GM21825 (cell line): ENCODE results near the gene SRBD1.

Source experiments
- ATAC-seq: cut with Tn5 transposase; IDR thresholded peaks from one replicate; pipeline ENCODE4 v1.9.1; 2021; ENCODE audit warnings: mild to moderate bottlenecking, moderate library complexity; ENCODE audit not compliant: unreplicated experiment

SRBD1 gene, protein sequence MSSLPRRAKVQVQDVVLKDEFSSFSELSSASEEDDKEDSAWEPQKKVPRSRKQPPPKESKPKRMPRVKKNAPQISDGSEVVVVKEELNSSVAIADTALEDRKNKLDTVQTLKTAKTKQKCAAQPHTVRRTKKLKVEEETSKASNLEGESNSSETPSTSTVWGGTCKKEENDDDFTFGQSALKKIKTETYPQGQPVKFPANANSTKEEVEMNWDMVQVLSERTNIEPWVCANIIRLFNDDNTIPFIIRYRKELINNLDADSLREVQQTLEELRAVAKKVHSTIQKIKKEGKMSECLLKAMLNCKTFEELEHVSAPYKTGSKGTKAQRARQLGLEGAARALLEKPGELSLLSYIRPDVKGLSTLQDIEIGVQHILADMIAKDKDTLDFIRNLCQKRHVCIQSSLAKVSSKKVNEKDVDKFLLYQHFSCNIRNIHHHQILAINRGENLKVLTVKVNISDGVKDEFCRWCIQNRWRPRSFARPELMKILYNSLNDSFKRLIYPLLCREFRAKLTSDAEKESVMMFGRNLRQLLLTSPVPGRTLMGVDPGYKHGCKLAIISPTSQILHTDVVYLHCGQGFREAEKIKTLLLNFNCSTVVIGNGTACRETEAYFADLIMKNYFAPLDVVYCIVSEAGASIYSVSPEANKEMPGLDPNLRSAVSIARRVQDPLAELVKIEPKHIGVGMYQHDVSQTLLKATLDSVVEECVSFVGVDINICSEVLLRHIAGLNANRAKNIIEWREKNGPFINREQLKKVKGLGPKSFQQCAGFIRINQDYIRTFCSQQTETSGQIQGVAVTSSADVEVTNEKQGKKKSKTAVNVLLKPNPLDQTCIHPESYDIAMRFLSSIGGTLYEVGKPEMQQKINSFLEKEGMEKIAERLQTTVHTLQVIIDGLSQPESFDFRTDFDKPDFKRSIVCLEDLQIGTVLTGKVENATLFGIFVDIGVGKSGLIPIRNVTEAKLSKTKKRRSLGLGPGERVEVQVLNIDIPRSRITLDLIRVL

DNA sequence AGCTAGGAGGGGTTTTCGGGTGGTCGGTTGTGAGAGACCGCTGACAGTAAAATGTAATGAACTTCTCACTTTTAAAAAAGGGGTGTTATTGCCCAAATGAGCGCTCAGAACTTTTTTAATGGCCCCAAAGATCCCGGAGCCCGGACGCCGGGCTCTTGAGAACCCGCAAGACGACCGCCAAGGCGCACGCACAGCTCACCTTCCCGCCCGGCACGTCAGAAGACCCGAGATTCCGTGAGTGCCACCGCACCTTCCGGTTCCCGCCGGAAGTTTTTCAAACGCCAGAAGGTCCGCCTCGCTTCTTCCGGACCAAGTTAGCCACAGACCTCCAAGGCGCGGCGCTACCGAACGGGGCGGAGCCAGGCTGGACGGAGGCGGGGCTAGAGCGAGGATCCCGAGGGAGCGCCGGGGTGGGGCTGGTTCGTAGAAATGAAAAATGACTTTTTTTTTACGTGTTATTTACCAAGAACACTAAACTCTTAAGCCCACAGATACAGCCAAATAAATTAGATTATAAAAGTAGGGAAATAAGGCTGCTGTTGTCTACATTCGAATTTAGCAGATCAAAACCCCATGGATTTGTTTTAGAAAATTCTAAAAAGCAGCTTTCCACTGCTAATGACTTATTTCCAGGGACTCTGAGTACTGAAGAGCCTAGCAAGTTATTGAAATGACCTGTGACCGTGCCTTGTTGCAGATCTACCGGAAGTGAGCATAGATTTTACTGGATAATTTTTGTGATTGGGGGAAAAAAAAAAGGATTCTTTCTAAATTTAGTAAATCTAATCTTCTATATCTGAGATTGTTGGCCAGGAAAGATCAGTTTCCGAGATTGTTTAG is at the start of gene SRBD1:
SRBD1 (minus strand) TSS at position 248 of the 840 bp plus-strand sequence. CDS start 5,826 bp downstream, outside the sequence.
- peak; percentile 90 for ATAC-seq

DNA sequence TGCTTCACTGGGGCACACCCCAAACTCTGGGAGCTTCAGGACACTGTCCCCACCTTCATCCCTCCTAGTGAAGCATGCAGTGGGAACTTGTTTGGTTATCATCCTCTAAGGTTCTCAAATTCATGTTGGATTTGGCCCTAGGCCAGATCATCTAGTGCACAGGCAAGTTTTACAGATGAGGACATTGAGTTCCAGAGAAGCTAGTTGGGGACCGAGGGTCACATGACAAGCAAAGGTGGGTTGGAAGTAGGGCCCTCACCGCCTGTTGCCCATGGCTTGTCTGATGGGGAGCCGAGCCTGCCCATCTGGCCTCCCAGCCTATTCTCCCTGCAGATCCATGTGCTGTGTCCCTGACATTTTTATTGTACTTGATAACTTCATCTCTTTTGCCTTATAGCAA is 43.2 kb upstream of the SRBD1 start:
- no peak for ATAC-seq

DNA sequence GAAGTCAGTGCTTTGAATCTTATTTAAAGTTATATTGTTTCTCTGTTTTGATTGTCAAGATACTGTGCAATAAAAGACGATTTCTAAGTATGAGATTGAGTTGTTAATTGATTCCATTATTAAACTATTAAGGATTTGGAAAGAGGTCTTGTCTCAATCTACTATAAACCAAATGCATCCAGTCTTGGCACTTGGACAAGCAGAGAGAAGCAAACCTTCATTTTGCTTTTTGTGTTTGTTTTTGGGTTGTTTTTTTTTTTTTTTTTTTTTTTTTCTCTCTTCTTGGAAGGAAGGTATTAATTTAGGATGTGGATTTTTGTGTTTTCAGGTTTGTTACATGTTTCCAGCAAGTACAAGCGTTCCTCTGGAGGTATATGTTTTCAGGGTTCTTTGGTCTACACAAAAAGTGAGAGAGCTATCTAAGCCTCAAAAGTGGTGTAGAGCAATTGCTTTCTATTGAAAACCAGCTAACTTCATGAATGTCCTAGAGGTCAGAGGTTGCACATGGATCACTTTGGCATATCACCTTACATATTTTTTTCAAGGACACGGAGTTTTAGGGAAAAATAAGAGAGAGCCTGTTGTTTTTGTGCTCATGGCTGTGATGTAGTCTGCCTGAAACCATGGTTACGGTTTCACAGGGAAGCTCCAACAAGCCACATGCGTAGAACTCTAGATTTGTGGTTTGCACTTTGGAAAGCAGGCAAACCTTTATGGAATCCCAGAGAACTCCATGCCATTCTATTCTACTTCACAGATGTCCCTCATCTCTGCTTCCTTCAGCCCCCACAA is 42.3 kb upstream of the SRBD1 start:
- no peak for ATAC-seq

DNA sequence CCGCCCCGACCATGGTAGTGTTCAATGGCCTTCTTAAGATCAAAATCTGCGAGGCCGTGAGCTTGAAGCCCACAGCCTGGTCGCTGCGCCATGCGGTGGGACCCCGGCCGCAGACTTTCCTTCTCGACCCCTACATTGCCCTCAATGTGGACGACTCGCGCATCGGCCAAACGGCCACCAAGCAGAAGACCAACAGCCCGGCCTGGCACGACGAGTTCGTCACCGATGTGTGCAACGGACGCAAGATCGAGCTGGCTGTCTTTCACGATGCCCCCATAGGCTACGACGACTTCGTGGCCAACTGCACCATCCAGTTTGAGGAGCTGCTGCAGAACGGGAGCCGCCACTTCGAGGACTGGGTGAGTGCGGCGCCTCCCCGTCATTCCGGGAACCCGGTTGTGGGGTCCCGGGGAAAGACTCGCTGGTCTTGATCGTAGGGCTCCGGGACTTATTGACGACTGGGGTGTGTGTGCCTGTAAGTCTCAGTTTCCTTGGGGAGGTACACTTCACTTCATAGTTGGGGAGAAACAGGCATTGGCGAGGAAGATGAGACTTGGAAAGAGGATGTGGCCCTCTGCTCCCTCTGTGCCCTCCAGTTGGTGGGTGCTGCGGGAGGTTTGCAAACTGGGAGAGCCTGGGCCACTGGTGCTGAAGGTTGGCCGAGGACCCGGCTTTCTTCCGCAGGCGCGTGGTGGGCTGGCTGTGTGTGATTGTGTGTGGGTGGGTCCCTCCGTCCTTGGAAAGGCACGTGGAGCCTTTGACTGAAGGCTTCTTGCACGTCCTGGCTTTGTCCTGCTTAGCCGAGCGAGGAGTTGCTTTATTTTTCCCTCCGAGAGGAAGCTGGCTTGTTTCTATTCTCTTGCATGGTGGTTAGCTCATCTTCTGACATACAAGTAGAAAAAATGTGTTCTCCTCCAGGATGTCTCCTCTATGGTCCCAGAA is 41.3 kb upstream of the SRBD1 start:
- ATAC-seq, result no peak

DNA sequence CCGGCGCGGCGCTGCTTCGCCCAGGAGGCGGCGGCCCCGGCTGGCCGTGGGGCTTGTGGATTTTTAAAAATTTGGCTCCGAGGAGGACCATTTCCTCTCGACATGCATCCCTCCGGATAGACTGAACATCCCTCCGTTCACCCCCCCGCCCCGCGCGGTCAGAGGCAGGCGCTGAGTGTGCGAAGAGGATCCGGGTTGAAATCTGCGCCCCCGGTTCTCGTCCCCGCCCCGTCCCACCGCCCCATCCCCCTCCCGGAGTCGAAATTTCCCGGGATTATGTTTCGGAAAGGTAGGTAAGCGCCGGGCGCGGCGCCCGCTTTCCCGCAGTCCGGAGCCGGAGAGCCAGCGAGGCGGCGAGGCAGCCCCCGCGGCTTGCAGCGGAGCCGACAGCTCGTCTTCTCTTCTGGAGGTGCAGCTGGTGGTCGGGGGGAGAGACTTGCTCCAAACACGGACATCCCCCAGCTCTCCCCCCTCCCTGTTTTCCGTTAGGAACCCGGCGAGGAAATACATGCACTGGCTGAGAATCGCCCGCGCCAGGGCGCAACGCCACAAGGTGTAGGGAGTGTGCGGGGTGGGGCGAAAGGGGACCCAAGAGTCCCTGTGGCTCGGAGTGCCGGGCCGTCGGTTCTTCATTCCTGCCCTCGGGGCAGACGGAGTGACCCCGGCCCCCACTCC is 40.5 kb upstream of the SRBD1 start, which contains the start of gene PRKCE:
PRKCE (plus strand) TSS at position 261 of the 675 bp plus-strand sequence.
- peak; percentile 4 for ATAC-seq

DNA sequence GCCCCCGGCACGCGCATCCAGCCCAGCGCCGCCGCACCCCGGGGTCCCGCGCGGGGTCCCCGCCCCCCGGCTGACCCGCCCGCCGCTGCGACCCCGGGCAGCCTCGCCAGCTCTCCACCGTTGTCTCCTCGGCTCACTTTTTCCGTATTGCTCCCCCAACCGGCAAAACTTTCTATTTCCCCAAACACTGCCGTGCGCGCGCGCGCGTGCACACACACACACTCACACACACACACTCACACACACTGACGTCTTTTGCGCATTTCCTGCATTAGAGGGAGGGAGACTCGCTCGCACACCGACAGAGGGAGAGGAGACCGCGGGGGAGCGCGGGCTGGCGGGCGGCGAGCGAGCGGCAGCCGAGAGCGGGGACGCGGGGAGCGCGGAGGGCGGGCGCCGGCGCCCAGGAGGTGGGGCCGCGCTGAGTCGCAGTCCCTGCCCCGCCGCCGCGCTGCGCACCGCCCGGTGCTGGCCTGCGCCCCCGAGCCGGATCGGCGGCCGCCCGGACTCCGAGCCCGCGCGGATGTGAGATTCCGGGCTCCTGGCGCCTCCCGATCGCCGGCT is 39.9 kb upstream of the SRBD1 start:
- peak; percentile 68 for ATAC-seq

DNA sequence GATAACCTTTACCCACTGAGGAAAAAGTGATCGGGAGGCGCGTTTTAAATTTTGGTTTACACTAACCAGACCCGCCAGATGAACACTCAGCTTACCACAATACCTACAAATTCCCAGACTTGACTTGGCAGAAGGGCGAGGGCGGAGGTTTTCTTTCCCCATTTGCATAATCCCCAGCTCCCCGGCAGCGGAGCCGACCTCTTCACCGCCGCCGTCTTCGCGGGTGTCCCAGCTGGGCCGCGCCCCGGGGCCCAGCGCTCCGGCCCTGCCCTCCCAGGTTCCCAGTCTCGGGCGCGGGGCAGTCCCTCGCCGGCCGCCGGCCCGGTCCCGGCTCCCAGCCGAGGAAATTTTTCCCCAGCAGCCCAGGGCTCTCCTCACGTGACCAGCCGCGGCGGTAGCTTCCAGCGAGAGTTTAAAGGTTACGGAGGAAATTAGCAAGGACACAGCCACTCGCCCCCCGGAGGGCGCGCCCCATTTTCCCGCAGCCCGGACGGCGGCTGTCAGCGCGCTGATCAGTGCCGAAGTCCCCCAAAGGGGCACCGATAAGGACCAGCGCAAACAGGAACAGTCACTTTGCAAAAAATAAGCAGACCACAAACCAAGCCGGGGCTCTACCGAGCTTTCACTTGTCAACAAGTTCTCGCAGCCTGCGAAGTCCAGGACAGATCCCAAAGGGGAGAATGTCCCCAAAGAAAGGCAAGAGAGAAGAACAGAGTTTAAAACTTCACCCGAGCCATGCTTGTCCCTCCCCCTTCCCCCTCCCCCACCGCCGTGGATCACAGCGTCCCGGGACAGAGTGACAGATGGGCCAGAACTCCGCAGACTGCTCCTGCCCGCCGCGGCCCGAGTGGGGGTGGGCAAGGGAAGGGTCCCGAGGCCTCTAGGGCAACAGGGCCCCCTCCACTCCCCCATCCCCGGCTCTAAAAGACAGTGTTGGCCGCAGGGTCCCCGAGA is 39.1 kb upstream of the SRBD1 start:
- peak; percentile 29 for ATAC-seq

DNA sequence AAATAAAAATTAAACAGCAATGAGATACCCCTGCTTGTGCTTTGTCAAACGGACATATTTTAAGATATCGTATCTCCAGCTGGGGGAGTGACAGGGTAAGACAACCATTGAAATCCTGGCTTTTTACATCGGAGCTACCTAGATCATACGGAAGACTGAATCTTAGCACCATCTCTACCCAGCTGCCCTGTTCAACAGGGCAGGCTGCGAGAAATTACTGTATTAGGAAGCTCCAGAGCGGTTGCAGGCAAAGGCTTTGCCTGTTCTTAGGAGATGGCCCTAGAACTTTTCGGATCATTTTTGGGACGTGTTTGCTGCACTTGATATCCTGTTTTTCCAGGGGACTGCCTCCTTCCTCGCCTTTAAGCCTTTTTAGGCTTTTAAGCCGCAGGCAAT is 38.4 kb upstream of the SRBD1 start:
- no peak for ATAC-seq

DNA sequence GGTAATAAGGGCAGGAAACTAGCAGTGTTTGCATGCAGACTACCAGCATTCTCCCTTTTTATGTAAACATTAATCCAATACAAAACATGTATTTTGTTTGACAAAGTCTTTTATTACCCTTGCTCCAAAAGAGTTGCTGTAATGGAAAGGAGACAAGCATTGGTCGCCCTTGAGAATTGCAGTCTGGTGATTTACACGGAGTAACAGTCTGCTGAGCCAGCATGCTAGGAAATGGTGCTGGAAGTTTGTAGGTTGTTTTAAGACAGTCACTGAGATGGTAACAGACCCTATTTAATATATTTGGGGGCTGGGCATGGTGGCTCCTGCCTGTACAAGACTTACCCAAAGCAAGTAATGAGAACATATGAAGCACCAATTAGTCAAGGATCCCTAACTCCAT is 37.6 kb upstream of the SRBD1 start:
- ATAC-seq, result no peak

DNA sequence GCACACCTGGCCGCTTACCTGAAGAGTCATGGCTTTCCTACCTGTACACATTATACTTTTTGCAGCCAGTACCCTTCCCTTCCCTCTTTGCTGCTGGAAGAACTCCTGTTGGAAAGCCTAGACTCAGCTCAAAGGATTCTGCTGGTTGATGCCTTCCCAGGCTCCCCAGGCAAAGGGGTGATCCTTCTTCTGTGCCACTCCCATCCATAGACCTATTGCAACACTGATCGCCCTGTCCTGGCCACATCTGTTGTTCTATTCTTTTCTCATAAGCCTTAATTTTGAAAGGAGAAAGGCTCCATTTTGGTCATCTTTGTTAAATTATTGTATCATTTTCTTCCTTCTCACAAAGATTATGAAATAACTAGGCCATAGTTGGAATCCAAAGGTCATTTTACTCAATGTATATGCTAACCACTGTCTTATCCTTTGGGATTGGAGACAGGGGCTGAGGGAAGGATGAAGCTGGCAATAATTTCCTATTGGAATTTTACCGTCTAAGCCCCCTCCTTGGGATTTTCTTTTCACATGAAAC is 37.0 kb upstream of the SRBD1 start:
- ATAC-seq, result no peak

DNA sequence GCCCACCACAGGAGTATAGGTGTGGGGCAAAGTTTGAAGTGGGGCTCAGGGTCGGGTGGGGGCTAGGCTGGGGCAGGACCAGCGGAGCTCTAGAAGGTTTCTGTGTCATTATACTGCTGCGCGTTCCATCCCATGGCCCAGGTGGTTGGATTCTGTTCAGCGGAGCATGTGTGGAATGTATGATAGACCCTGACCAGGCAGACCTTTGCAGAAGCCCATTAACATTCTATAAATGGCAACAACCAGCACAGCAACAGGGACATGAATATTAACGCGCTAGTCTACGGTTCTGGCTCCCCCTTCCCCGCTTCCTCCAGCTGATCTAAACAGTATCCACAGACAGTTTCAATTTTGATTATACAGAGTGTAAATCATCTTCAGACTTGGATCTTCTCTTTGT is 36.3 kb upstream of the SRBD1 start:
- ATAC-seq, result no peak

DNA sequence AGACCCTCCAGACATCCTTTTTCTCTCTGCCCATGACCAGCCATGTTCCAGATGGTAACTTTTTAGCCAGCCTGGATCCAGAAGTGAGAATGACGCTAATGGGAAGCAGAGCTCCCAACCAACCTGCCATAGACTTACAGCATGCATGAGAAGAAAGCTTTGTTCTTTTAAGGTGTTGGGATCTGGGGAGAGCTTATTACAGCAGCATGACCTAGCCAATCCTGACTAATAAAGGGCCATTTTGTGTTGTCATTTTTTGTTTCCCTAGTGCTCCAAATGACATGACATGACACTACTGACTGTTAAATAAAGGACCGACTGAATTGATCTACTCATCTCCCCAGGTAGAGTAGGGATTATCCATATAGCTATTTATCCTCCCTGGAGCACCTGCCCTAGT is 35.2 kb upstream of the SRBD1 start:
- no peak for ATAC-seq

DNA sequence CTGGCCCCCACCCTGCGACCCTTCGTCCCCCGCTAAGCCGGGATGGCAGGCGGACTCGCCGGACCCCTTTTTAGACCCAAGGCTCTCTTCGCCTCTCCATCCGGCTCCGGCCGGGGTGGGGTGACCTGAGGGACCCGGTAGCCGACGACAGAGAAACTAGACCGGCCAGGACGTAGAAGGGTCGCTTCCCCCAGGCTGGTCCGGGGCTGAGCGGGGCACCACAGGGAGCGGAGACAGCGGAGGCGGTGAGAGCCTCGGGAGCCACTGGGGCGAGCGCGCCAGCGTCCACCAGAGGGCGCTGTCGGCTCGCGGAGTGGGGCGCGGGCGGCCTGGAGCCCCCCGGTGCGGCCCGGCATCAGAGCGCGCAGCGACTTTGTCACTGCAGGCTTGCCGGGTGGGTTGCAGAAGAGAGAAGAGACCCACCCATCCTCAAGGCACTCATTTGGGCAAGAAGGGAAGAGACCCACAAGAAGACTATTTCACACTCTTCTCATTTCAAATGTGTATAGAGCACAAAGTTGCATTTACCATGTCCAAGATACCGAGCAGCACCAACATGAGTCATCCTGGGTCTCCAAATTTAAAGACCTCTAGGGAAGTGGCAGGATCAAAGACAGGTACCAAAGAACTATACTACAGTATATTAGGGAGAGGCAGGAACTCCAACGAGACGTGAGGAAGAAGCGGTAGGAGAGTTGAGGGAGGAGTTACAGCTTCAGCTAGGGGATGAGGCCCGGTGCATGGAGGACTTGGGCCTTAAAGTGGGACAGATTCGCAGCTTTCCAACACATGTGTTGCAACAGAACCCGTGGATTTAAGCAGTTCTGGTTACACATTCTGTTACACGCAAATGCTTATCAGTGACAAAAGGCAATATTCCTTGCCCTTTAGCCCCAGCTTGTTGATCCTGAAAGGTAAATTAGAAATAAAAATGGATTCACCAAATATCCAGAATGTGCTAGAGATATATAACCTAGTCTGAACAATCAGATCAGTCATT is 32.8 kb upstream of the SRBD1 start:
- peak; percentile 72 for ATAC-seq

DNA sequence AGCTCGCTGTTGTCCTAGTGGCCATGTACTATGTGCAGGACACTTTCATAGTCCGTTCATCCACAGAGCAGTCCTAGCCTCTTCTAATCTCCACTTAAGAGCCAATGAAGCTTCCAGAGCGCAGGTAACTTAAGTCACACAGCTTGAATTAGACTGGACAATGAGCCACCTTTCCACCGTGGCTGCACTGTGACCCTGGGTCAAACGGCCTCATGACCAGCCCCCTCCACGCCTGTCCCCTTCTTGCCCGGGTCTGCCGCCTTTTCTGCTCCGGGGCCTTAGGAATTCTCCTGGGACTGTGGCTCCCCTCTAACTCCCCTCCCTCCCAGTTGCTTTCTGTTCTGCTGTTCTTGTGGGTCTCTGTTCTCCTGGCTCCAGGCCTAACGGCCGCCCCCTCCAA is 32.0 kb upstream of the SRBD1 start:
- ATAC-seq, result no peak

DNA sequence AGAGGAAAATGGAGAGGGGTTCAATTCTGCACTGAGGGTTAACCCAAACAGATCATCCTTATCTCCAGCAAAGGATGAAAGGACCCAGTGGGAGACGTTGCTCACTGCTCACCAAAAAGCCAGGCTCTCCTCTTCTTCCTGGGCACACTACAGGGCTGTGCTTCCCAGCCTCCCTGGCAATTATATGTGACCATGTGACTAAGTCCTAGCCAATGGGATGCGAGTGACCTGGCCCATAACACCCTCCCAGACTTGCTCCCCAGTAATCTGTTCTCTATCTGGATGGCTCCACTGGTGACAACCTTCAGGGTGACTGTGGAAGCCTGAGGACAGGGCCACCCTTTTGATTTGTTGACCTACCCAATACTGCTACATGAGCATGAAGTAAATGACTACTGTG is 29.5 kb upstream of the SRBD1 start:
- ATAC-seq, result no peak
